ENCODE results near the gene TBC1D10B. TPM values are rescaled to one million over a fixed set of nuclear protein-coding genes. Genes with fewer than 3 reads are reported as not detected.

The TBC1D10B gene
- total and polyA plus RNA-seq, 7 donors, result 14.5 to 38.3 (median 24.6) TPM

DNA sequence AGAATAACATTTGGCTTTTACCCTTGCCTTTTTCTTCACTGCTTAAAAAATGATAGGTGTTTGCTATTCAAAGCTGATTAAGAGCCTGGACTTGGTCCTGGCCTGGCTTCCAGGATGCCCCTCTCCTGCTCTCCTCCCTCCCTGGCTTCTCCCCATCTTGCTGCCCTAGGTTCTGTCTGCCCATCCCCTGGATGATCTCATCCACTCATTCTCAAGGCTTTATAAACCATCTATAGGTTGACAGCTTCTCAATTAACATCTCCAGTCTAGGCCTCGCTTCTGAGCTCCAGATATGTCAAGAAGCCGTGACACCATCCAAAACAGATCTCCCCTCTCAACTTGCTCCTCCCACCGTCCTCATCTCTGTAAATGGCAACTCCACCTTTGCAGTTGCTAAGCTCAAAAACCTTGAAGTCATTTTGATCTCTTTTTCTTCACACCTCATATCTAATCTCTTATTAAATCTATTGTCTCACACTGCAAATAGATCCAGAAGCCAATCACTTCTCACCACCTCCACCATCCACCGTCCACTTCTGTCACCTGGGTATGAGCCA, 45.8 kb upstream of the TBC1D10B start:
- H3K36me3 ChIP-seq, result peaks cover 0 to 30% (median 0%) of the 10 kb centered on the region in 4 donors
- H3K27me3 ChIP-seq, result no peaks in the 10 kb centered on the region
- intact Hi-C loops (cut with DNase I), result no loop called here
- peaks cover 0 to 14% (median 12%) of the 10 kb centered on the region in 4 donors for H3K4me1 ChIP-seq
- DNase-seq, result no peak
- no peaks in the 10 kb centered on the region for H3K9me3 ChIP-seq
- no peak overlapping the region for H3K27ac ChIP-seq
- TF ChIP-seq CTCF (IDR thresholded peaks at IDR 0.05), result no peak
- TF ChIP-seq POLR2AphosphoS5 (IDR thresholded peaks at IDR 0.05), result no peak
- no peak for TF ChIP-seq EP300 (IDR thresholded peaks at IDR 0.05)
- no peak for TF ChIP-seq POLR2A (IDR thresholded peaks at IDR 0.05)
- 94% methylated on average over 4 of the region's 4 CpGs for WGBS, 2 donors
- H3K4me3 ChIP-seq, result no peak overlapping the region

GRCh38 chr16:30414159-30414558, 43.9 kb upstream of the TBC1D10B start:
- H3K4me3 ChIP-seq, result no peak overlapping the region
- 92 to 95% methylated on average over 5 of the region's 5 CpGs for WGBS, 2 donors
- H3K27me3 ChIP-seq, result no peaks in the 10 kb centered on the region
- intact Hi-C loops (cut with DNase I), result no loop called here
- no peaks in the 10 kb centered on the region for H3K9me3 ChIP-seq
- no peak overlapping the region for H3K27ac ChIP-seq
- no peak for TF ChIP-seq EP300 (IDR thresholded peaks at IDR 0.05)
- TF ChIP-seq POLR2AphosphoS5 (IDR thresholded peaks at IDR 0.05), result no peak
- no peak for TF ChIP-seq POLR2A (IDR thresholded peaks at IDR 0.05)
- peaks cover 0 to 30% (median 0%) of the 10 kb centered on the region in 4 donors for H3K36me3 ChIP-seq
- no peak for DNase-seq
- peaks cover 0 to 22% (median 18%) of the 10 kb centered on the region in 4 donors for H3K4me1 ChIP-seq

DNA sequence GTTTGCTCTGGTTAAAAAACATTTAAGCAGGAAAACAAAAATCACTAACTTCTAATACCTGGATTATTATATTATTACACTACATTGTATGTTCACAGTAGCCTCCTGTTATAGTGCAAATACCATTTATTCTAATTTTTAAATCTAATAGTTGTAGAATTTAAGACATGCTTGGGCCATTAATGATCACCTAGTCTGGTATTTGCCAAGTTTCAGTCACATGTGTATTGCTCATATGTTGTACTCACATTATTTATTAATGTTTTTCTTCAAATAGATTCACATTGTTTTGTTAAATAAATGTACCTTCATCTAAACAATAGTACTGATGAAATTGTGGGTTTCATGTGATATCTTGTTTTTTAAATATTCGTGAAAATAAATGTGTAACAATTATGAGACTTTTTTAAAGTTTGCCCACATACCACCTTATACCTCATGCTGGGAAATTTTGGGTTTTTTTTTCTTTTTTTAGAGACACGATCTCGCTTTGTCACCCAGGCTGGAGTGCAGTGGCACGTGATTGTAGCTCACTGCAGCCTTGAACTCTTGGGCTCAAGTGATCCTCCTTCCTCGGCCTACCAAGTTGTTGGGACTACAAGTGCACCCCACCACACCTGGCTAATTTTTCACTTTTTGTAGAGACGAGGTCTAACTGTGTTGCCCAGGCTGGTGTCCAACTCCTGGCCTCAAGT, 43.0 kb upstream of the TBC1D10B start:
- intact Hi-C loops (cut with DNase I), result no loop called here

GRCh38 chr16:30409125-30410060, 39.1 kb upstream of the TBC1D10B start:
- no peaks in the 10 kb centered on the region for H3K27me3 ChIP-seq
- peaks cover 0 to 29% (median 26%) of the 10 kb centered on the region in 4 donors for H3K4me1 ChIP-seq
- H3K36me3 ChIP-seq, result peaks cover 0 to 30% (median 0%) of the 10 kb centered on the region in 4 donors
- peak overlapping the region; percentile 37 to 97 (median 74) for H3K27ac ChIP-seq
- H3K4me3 ChIP-seq, result no peak overlapping the region
- H3K9me3 ChIP-seq, result no peaks in the 10 kb centered on the region
- peak in 1 of 4 donors; percentile 32 for TF ChIP-seq POLR2AphosphoS5 (IDR thresholded peaks at IDR 0.05)
- no peak for TF ChIP-seq EP300 (IDR thresholded peaks at IDR 0.05)
- no peak for TF ChIP-seq POLR2A (IDR thresholded peaks at IDR 0.05)
- peak; percentile 86 to 97 (median 92) for TF ChIP-seq CTCF (IDR thresholded peaks at IDR 0.05)
- intact Hi-C loops (cut with DNase I), result loop anchor here (5.0 kb wide), 3 partner anchors 37 to 317 kb away; partner anchors contain the start of genes MYL11, TBC1D10B and TBX6
- peak; percentile 94 for DNase-seq
- WGBS, 2 donors, result 37 to 47% methylated on average over 15 of the region's 15 CpGs

More for the DNA sequence above, 43.0 kb upstream of the TBC1D10B start:
- no peak for TF ChIP-seq CTCF (IDR thresholded peaks at IDR 0.05)
- no peak for TF ChIP-seq EP300 (IDR thresholded peaks at IDR 0.05)
- TF ChIP-seq POLR2AphosphoS5 (IDR thresholded peaks at IDR 0.05), result no peak
- TF ChIP-seq POLR2A (IDR thresholded peaks at IDR 0.05), result no peak
- Histone ChIP-seq H3K9me3 (no peaks in the 10 kb centered on the region), H3K36me3 (peaks cover 0 to 30% (median 0%) of the 10 kb centered on the region in 4 donors), H3K27me3 (no peaks in the 10 kb centered on the region), H3K27ac (no peak overlapping the region), H3K4me3 (no peak overlapping the region), H3K4me1 (peaks cover 0 to 28% (median 24%) of the 10 kb centered on the region in 4 donors)
- no peak for DNase-seq
- WGBS, 2 donors, result 87 to 93% methylated on average over 6 of the region's 6 CpGs

Data from sigmoid colon (tissue), 7 donors.